Osteoblast (primary cell): ENCODE measurements around the gene SLC25A38. TPM values are rescaled to one million over a fixed set of nuclear protein-coding genes. Genes with fewer than 3 reads are reported as not detected.
"Not testable (repeated sequence)": the region's sequence is repeated elsewhere in the genome, so short reads cannot be mapped to it uniquely, and the experiment has no call there.

Source experiments
- DNase-seq: peaks from one replicate; pipeline ENCODE4 v3.0.0; 2011; ENCODE audit warnings: low spot score, mixed read lengths; ENCODE audit not compliant: insufficient read length; ENCODE audit errors: missing footprints
- H2AFZ ChIP-seq: 2 replicates; pipeline ENCODE4 v1.6.0; 2011; ENCODE audit warnings: mild to moderate bottlenecking, low read length
- H3K27ac ChIP-seq: 2 replicates; pipeline ENCODE4 v1.5.1; 2011; ENCODE audit warnings: mild to moderate bottlenecking, low read depth, low read length, moderate library complexity
- H3K27me3 ChIP-seq: 2 replicates; pipeline ENCODE4 v1.6.0; 2012; ENCODE audit warnings: mild to moderate bottlenecking, control low read depth, inconsistent platforms, low read length, moderate library complexity; ENCODE audit not compliant: insufficient read depth
- H3K36me3 ChIP-seq: 2 replicates; pipeline ENCODE4 v1.5.1; 2011; ENCODE audit warnings: mild to moderate bottlenecking, low read length, control low read depth, moderate library complexity; ENCODE audit not compliant: insufficient read depth
- H3K4me1 ChIP-seq: 2 replicates; pipeline ENCODE4 v1.5.1; 2011; ENCODE audit warnings: mild to moderate bottlenecking, low read length, control low read depth, moderate library complexity; ENCODE audit not compliant: insufficient read depth
- H3K4me2 ChIP-seq: 2 replicates; pipeline ENCODE4 v1.6.0; 2011; ENCODE audit warnings: mild to moderate bottlenecking, low read length; ENCODE audit not compliant: insufficient read depth
- H3K4me3 ChIP-seq: fragments of 200-600 bp; sonication (generic); 3 replicates; pipeline ENCODE4 v1.5.1; 2012; ENCODE audit warnings: mild to moderate bottlenecking, low read length, inconsistent platforms; ENCODE audit not compliant: insufficient read depth
- H3K79me2 ChIP-seq: 2 replicates; pipeline ENCODE4 v1.6.0; 2012; ENCODE audit warnings: mild to moderate bottlenecking, low read length, control low read depth, inconsistent platforms; ENCODE audit not compliant: insufficient read depth
- H3K9me3 ChIP-seq: 2 replicates; pipeline ENCODE4 v1.5.1; 2011; ENCODE audit warnings: low read depth, low read length, control low read depth
- H4K20me1 ChIP-seq: 2 replicates; pipeline ENCODE4 v1.6.0; 2012; ENCODE audit warnings: mild to moderate bottlenecking, low read length, control low read depth; ENCODE audit not compliant: insufficient read depth
- total RNA-seq: library from RNA; depleted of rRNA; stranded (reverse); fragments of >200 nt; gene quantifications from 2 replicates; pipeline ENCODE4 v1.2.3, GENCODE V29; 2012
- TF ChIP-seq, protein P1 (sequence below): IDR thresholded peaks from 2 replicates; pipeline ENCODE4 v1.5.1; 2011; ENCODE audit warnings: mild to moderate bottlenecking, low read depth, low read length, moderate library complexity; ENCODE audit errors: extremely low read depth

The SLC25A38 gene
- total RNA-seq, 1 donor, result 28.2 TPM

DNA sequence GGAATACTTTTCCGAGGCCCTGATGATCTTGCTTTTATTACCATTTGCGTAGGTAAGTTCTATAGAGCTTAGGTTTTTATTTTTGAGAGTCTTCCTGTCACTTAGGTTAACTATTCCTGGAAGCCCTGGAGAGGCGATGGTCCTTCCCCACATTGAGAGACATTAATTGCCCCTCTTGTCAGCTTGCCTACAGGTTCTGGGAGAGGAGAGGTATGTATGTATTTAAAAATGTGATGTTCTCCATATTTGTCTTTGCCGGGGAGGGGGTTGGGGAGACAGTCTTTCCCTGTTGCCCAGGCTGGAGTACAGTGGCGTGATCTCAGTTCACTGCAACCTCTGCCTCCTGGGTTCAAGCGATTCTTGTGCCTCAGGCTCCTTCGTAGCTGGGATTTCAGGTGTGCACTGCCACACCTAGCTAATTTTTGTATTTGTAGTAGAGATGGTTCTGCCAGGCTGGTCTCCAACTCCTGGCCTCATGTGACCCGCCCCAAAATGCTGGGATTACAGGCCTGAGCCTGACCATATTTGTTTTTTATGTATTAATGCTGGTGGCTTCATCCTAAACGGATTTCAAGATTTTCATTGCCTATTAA, 29.6 kb downstream of the SLC25A38 start:
- no peaks in the 10 kb centered on the region for H3K27me3 ChIP-seq
- peaks cover 28% of the 10 kb centered on the region for H3K79me2 ChIP-seq
- H2AFZ ChIP-seq, result no peak overlapping the region
- H3K4me3 ChIP-seq, result no peak overlapping the region
- DNase-seq, result no peak
- TF ChIP-seq, protein P1, sequence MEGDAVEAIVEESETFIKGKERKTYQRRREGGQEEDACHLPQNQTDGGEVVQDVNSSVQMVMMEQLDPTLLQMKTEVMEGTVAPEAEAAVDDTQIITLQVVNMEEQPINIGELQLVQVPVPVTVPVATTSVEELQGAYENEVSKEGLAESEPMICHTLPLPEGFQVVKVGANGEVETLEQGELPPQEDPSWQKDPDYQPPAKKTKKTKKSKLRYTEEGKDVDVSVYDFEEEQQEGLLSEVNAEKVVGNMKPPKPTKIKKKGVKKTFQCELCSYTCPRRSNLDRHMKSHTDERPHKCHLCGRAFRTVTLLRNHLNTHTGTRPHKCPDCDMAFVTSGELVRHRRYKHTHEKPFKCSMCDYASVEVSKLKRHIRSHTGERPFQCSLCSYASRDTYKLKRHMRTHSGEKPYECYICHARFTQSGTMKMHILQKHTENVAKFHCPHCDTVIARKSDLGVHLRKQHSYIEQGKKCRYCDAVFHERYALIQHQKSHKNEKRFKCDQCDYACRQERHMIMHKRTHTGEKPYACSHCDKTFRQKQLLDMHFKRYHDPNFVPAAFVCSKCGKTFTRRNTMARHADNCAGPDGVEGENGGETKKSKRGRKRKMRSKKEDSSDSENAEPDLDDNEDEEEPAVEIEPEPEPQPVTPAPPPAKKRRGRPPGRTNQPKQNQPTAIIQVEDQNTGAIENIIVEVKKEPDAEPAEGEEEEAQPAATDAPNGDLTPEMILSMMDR, result no peak
- no peak overlapping the region for H3K27ac ChIP-seq
- peaks cover 25% of the 10 kb centered on the region for H3K4me1 ChIP-seq
- no peaks in the 10 kb centered on the region for H3K9me3 ChIP-seq
- H4K20me1 ChIP-seq, result peaks cover 41% of the 10 kb centered on the region
- peaks cover 63% of the 10 kb centered on the region for H3K36me3 ChIP-seq
- no peak overlapping the region for H3K4me2 ChIP-seq

DNA sequence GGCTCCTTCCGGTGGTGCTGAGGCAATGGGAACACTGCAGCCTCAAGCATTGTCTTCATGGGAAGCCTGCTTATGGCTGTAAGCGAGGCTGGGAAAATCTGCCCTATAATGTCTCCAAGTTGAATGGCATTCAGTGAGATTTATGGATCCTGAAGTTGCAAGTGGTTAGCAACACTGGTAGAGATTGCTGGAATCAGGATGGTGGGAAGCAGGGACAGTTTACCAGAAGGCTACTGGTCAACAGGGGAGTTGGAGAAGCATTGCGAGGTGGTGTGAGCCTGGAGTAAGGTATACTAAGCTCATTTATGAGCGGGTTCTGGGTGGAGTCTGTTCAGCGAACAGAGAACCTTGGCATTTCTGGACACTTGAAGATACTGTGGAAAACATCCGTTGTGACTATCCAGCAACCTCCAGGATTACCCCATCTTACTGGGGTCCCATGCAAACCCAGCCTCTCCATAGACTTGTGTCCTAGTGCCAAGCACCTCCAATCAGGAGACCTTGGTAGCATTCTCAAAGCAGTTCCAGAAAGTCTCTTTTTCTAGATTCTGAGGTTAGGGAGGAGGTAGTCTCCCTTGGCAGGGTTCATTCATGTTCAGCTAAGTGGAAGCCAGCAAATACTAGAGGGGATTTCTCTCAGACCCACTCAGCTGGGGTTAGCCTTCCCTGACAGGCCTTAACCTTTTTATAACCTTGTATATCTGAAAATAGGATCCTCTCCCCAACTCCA, 30.7 kb downstream of the SLC25A38 start:
- peaks cover 17% of the 10 kb centered on the region for H3K79me2 ChIP-seq
- DNase-seq, result peak; percentile 26
- H3K36me3 ChIP-seq, result peaks cover 52% of the 10 kb centered on the region
- no peaks in the 10 kb centered on the region for H3K27me3 ChIP-seq
- peaks cover 32% of the 10 kb centered on the region for H4K20me1 ChIP-seq
- no peak overlapping the region for H3K4me2 ChIP-seq
- H3K27ac ChIP-seq, result no peak overlapping the region
- no peak overlapping the region for H3K4me3 ChIP-seq
- no peaks in the 10 kb centered on the region for H3K9me3 ChIP-seq
- H3K4me1 ChIP-seq, result peaks cover 14% of the 10 kb centered on the region
- H2AFZ ChIP-seq, result no peak overlapping the region
- TF ChIP-seq, protein P1, result no peak

DNA sequence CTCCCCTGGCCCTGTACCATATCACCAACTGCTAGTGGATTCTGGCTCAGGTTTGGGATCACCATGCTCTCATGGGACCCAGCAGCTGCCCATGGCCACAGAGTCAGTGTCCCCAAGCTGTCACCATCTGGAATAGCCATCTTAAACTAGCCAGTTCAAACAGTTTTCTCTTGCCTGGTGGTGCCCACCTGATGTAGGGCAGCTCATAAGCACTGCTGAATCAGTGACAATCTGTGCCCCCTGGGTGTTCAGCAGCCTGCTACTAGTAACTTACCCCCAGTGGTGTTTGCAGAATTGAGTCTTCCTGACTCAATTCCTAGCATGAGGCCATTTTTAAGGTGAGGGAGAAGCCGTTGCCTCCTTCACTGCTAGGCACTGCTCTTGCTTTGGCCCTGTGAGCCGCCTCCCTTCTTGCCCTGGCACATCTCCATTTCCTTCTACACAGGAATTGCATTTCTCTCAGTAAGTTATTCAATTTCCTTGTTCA, 31.3 kb downstream of the SLC25A38 start:
- Histone ChIP-seq H3K4me1 (peaks cover 8% of the 10 kb centered on the region), H3K36me3 (peaks cover 46% of the 10 kb centered on the region), H2AFZ (no peak overlapping the region), H3K4me3 (no peak overlapping the region), H3K4me2 (no peak overlapping the region), H3K27ac (no peak overlapping the region), H4K20me1 (peaks cover 29% of the 10 kb centered on the region), H3K79me2 (peaks cover 12% of the 10 kb centered on the region), H3K9me3 (no peaks in the 10 kb centered on the region), H3K27me3 (no peaks in the 10 kb centered on the region)
- DNase-seq, result no peak
- TF ChIP-seq, protein P1, result no peak

DNA sequence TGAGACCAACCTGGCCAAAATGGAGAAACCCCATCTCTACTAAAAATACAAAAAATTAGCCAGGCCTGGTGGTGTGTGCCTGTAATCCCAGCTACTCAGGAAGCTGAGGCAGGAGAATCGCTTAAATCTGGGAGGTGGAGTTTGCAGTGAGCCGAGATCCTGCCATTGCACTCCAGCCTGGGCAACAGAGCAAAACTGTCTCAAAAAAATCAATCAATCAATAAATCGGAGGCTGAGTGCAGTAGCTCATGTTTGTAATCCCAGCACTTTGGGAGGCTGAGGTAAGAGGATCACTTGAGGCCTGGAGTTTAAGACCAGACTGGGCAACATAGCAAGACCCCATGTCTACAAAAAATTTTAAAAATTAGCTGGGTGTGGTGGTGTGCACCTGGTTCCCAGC, 32.1 kb downstream of the SLC25A38 start:
- not testable (repeated sequence) for H2AFZ ChIP-seq, H3K4me1 ChIP-seq, H3K79me2 ChIP-seq, DNase-seq, H3K27me3 ChIP-seq, H3K27ac ChIP-seq, H3K4me2 ChIP-seq, H3K4me3 ChIP-seq, H3K9me3 ChIP-seq
- peaks cover 21% of the 10 kb centered on the region for H4K20me1 ChIP-seq
- peaks cover 37% of the 10 kb centered on the region for H3K36me3 ChIP-seq
